Lower leg skin (tissue), 3 donors: Measurements from ENCODE around the gene LRRC27.

ENCODE experiments used
- POLR2A ChIP-seq, 2 donors: fragments of 450-650 bp; IDR thresholded peaks; one replicate each; pipeline ENCODE4 v1.6.1; 2016 to 2017; ENCODE audit warnings: antibody characterized with exemption in 2 of 2, mild to moderate bottlenecking in 1 of 2, moderate library complexity in 1 of 2
- TF ChIP-seq, protein P1 (sequence below), 3 donors: fragments of 450-650 bp; IDR thresholded peaks; one replicate each; pipeline ENCODE4 v1.5.1; 2016; ENCODE audit warnings: antibody characterized with exemption in 3 of 3, mild to moderate bottlenecking in 3 of 3, moderate library complexity in 2 of 3

DNA sequence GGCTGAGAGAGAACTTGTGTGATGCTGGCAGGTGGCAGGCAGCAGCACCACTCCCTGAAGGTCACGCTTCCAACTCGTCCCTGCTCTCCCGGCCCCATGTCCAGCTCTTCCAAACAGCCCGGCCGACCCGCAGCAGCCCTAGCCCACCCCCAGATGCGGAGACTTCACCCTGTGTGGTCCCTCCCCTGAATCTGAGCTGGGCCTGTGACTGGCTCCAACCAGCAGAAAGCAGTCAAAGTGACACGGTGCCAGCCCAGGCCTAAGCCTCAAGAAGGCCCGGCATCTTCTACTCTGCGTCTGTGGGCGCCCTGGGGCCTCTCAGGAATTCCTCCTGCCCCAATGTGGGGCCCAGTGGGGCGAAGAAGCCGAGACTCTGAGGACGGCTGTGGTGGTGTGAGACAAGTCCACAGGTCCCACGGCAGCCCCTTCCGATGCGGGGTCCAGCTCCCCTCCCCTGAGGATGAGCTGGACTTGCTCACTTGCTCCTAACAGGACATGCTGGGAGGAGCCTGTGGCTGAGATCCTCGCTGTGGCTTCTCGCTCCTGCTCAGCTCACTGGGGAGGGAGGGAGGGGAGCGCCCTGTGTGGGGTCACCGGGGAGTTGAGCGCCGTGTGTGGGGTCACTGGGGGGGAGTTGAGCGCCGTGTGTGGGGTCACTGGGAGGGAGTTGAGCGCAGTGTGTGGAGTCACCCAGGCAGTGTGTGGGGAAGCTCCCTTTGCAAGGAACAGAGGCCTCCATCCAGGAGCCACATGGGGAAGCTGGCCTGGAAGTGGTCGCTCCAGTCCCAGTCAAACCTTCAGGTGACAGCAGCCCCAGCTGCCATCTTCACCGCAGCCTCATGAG is 33.7 kb upstream of the LRRC27 start:
- TF ChIP-seq, protein P1, sequence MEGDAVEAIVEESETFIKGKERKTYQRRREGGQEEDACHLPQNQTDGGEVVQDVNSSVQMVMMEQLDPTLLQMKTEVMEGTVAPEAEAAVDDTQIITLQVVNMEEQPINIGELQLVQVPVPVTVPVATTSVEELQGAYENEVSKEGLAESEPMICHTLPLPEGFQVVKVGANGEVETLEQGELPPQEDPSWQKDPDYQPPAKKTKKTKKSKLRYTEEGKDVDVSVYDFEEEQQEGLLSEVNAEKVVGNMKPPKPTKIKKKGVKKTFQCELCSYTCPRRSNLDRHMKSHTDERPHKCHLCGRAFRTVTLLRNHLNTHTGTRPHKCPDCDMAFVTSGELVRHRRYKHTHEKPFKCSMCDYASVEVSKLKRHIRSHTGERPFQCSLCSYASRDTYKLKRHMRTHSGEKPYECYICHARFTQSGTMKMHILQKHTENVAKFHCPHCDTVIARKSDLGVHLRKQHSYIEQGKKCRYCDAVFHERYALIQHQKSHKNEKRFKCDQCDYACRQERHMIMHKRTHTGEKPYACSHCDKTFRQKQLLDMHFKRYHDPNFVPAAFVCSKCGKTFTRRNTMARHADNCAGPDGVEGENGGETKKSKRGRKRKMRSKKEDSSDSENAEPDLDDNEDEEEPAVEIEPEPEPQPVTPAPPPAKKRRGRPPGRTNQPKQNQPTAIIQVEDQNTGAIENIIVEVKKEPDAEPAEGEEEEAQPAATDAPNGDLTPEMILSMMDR (IDR thresholded peaks at IDR 0.05), result no peak
- TF ChIP-seq POLR2A (IDR thresholded peaks at IDR 0.05), result no peak
